Erythroblast (primary cell): Measurements from ENCODE around the gene NDNF.

ENCODE experiments used
- GATA1 ChIP-seq: IDR thresholded peaks from 2 replicates; pipeline ENCODE4 v1.6.1; 2011; ENCODE audit warnings: low read depth, mild to moderate bottlenecking, control low read depth, low read length, moderate library complexity
- POLR2A ChIP-seq: IDR thresholded peaks from 2 replicates; pipeline ENCODE4 v1.6.1; 2011; ENCODE audit warnings: mild to moderate bottlenecking, low read length

DNA sequence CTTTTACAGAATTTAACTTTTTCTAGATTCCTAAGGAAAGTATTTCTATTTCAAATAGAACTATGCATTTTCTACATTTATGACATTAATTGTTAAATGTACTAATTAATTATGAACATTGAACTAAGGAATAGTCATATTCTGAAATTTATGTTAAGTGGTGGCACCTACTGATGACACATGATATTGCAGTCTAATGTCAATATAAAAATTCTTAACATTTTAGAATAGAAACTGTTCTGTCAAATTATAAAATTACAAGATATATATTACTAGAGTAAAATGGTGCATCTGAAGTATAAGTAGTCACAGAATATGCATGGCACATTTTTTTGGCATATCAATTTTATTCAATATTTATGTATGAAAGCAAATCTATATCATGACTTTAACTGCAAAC, 40.2 kb upstream of the NDNF start:
- TF ChIP-seq POLR2A (no peak), GATA1 (no peak)
